Measurements from ENCODE around the gene TM9SF2. TPM values are rescaled to one million over a fixed set of nuclear protein-coding genes. Genes with fewer than 3 reads are reported as not detected.
A peak's percentile ranks its signal among the peaks of the same experiment; 100 is the strongest.

Gene TM9SF2
- total RNA-seq, 1 donor from 2014 or later: 74.1 TPM

GRCh38 chr13:99572921-99573320, 71.6 kb downstream of the TM9SF2 start:
- no peak overlapping the region for H3K4me3 Mint-ChIP-seq (ENCODE audit: unreplicated experiment)
- peaks cover 2% of the 10 kb centered on the region for H3K27me3 Mint-ChIP-seq (ENCODE audit: unreplicated experiment)
- peaks cover 8% of the 10 kb centered on the region for H3K36me3 Mint-ChIP-seq (ENCODE audit: unreplicated experiment)
- peaks cover 7% of the 10 kb centered on the region for H3K4me1 Mint-ChIP-seq (ENCODE audit: low read depth, unreplicated experiment)
- H3K27ac Mint-ChIP-seq (ENCODE audit: unreplicated experiment): peak overlapping the region; percentile 52
- no peak for DNase-seq
- TF ChIP-seq CTCF (IDR thresholded peaks at IDR 0.05; ENCODE audit: partially characterized antibody, unreplicated experiment): no peak
- no peaks in the 10 kb centered on the region for H3K9me3 Mint-ChIP-seq (ENCODE audit: unreplicated experiment)

GRCh38 chr13:99575376-99576120, 74.3 kb downstream of the TM9SF2 start:
- peaks cover 4% of the 10 kb centered on the region for H3K27me3 Mint-ChIP-seq (ENCODE audit: unreplicated experiment)
- DNase-seq: no peak
- no peak for TF ChIP-seq CTCF (IDR thresholded peaks at IDR 0.05; ENCODE audit: partially characterized antibody, unreplicated experiment)

GRCh38 chr13:99577934-99578917, 77.0 kb downstream of the TM9SF2 start:
- no peak for TF ChIP-seq CTCF (IDR thresholded peaks at IDR 0.05; ENCODE audit: partially characterized antibody, unreplicated experiment)
- H3K27ac Mint-ChIP-seq (ENCODE audit: unreplicated experiment): no peak overlapping the region
- H3K4me3 Mint-ChIP-seq (ENCODE audit: unreplicated experiment): no peak overlapping the region
- peaks cover 4% of the 10 kb centered on the region for H3K27me3 Mint-ChIP-seq (ENCODE audit: unreplicated experiment)
- no peaks in the 10 kb centered on the region for H3K4me1 Mint-ChIP-seq (ENCODE audit: low read depth, unreplicated experiment)
- no peaks in the 10 kb centered on the region for H3K36me3 Mint-ChIP-seq (ENCODE audit: unreplicated experiment)
- no peaks in the 10 kb centered on the region for H3K9me3 Mint-ChIP-seq (ENCODE audit: unreplicated experiment)
- no peak for DNase-seq

More at GRCh38 chr13:99575376-99576120, 74.3 kb downstream of the TM9SF2 start:
- Mint-ChIP-seq H3K27ac (ENCODE audit: unreplicated experiment) (no peak overlapping the region), H3K36me3 (ENCODE audit: unreplicated experiment) (no peaks in the 10 kb centered on the region), H3K4me1 (ENCODE audit: low read depth, unreplicated experiment) (peaks cover 7% of the 10 kb centered on the region), H3K9me3 (ENCODE audit: unreplicated experiment) (no peaks in the 10 kb centered on the region), H3K4me3 (ENCODE audit: unreplicated experiment) (no peak overlapping the region)

- Mint-ChIP-seq H3K27me3 (ENCODE audit: unreplicated experiment) (peaks cover 2% of the 10 kb centered on the region), H3K36me3 (ENCODE audit: unreplicated experiment) (no peaks in the 10 kb centered on the region), H3K27ac (ENCODE audit: unreplicated experiment) (no peak overlapping the region), H3K4me3 (ENCODE audit: unreplicated experiment) (no peak overlapping the region), H3K4me1 (ENCODE audit: low read depth, unreplicated experiment) (no peaks in the 10 kb centered on the region), H3K9me3 (ENCODE audit: unreplicated experiment) (no peaks in the 10 kb centered on the region)
- DNase-seq: no peak
- no peak for TF ChIP-seq CTCF (IDR thresholded peaks at IDR 0.05; ENCODE audit: partially characterized antibody, unreplicated experiment)
Measured at GRCh38 chr13:99580500-99581268, 79.4 kb downstream of the TM9SF2 start.

Measured in glutamatergic neuron (in vitro differentiated cells).